GM19023 (cell line): ENCODE data around the gene FUT9.

ENCODE experiments used
- ATAC-seq: cut with Tn5 transposase; IDR thresholded peaks from one replicate; pipeline ENCODE4 v1.9.1; 2021; ENCODE audit warnings: mild to moderate bottlenecking, moderate library complexity; ENCODE audit not compliant: unreplicated experiment

Gene FUT9

GRCh38 chr6:96066376-96066775 is 50.6 kb downstream of the FUT9 start:
- ATAC-seq, result no peak

- ATAC-seq, result no peak
Observed at GRCh38 chr6:96073555-96073954, 57.8 kb downstream of the FUT9 start.

GRCh38 chr6:96074006-96074405 is 58.2 kb downstream of the FUT9 start:
- no peak for ATAC-seq

GRCh38 chr6:96075826-96076225 is 60.1 kb downstream of the FUT9 start:
- ATAC-seq, result no peak

DNA sequence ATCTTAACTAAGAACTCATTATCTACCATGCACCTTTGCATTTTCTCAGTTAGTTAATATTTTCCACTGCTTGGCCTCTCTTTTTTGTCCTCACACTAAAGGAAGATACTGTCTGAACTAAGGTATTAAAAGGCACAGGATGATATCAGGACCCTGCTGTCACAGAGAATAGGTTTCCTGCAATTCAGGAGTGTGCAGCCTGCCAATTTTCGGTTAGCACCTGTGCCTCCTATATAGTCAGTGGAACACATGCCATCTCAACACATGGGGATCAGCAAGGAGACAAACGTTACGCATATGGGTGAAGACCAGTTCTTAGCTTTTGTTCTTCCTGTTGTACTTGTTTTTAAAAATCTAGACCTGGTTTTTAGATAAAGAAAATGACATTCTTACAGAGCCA is 71.0 kb downstream of the FUT9 start:
- ATAC-seq, result no peak

DNA sequence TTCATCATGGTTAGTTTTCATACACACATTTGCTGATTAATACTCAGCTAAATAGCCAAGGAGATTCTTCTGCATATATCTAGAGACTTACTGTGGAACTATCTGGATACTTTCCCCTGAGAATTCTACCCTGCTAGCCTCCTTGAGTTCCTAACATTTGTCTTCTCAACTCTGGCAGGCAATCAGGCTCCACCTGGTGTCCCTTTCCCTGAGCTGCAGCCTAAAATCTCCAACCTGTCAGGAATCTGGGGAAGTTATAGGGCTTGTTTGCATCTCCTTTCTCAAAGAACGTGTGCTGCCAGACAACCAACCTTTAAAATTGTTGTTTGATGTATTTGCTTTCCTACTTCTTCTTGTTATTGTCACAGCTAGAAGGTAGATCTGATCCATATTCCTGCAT is 73.4 kb downstream of the FUT9 start:
- ATAC-seq, result no peak

DNA sequence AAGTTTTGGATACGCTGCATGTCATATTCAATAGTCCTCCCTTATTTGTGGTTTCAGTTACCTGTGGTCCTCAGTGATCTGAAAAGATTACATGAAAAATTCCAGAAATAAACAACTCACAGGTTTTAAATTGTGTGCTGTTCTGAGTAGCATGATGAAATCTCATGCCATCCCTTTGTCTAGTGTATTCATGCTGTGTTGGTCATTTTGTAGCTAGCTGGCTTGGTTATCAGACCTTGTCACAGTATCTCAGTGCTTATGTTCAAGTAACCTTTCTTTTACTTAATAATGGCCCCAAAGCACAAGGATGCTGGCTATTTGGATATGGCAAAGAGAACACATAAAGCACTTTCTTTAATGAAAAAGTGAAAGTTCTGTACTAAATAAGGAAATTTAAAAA is 78.3 kb downstream of the FUT9 start:
- ATAC-seq, result no peak

DNA sequence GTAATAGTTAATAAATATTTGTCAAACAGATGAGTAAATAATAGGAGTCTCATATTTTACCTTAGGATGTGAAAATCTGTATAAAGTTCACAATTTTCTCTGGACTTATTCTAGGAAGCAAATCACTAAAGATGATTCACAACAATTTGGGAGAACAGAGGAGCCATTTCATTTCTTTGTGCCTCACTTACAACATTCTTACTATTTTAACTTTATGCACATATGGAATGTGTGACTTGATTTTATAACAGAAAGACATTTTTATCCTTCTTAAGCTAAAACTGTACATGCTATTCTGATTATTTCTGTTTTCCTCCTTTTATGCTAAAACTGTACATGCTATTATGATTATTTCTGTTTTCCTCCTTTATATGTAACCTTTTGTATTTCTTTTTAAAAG is 83.3 kb downstream of the FUT9 start:
- no peak for ATAC-seq

- ATAC-seq, result no peak
Observed at GRCh38 chr6:96101564-96101963, 85.8 kb downstream of the FUT9 start.

- no peak for ATAC-seq
Observed at GRCh38 chr6:96104910-96105309, 89.1 kb downstream of the FUT9 start.

GRCh38 chr6:96110878-96111277 is 95.1 kb downstream of the FUT9 start:
- ATAC-seq, result no peak

DNA sequence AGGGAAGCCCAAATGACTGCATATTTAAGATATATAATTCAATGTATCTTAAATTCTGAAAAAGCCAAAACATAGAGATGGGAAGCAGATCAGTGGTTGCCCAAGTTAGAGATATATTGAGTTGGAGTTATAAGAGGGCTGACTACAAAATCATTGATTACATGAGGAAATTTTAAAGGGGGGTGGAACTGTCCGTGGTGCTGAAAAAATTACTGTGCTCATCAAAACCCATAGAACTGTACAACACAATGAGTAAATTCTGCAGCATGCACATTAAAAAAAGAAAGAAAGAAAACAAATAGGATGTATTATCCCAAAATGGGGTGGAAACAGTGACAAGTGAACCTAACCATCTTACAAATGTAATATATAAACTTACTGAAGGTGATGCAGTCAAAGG is 100.9 kb downstream of the FUT9 start:
- no peak for ATAC-seq

DNA sequence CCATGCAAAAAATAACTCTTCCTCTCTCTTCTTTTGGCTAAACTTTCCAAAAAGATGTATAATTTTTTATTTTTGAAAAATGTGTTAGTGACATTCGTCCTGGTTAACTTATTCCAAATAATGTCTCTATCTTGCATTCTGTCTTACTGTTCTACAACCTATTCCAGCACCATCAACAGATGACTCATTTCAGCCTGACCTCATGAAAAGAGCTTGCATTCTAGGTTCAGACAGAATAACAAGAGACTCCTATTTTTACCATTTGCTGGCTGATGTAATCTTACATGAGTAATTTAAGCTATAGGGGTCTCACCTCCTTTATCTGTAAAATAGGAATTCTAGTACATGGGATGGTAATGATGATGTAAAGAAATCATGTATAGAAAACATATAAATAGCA is 109.0 kb downstream of the FUT9 start:
- ATAC-seq, result no peak

DNA sequence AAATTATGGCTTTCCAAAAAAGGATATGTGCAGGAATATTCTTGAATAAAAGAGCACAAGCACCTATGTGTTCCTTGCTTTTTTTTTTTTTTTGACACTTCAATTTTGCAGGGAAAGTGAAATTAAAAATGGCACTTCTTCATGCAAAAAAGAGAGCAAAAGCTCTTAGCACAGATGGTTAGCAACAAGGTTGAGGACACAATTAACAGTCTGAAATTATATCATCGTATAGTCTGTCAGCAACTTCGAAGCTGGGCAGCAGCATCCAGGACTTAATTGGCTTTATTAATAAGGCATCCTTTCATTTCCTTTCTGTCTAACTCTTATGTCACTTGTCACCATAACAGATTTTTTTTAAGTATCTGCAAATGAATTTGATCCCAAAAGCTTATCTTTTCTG is 122.6 kb downstream of the FUT9 start:
- ATAC-seq, result no peak

GRCh38 chr6:96142142-96142541 is 126.4 kb downstream of the FUT9 start:
- no peak for ATAC-seq

DNA sequence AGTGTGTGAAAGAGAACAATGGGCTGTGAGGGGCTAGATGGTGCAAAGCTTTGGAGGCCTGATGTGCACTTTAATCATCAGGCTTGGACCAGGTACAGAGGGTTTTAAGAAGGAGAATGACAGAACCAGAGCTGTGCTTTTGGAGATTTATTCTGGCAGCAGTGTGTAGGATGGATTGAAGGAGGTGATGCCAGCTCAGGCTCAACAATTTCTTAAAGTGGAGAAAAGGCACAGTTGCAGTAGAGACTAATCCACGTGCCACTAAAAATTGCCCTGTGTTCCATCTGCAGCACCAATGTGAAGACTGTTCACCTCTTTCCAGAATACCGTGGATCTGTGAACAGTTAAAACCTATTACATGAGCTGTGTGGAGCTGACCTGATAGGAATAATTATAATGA is 134.7 kb downstream of the FUT9 start:
- no peak for ATAC-seq

DNA sequence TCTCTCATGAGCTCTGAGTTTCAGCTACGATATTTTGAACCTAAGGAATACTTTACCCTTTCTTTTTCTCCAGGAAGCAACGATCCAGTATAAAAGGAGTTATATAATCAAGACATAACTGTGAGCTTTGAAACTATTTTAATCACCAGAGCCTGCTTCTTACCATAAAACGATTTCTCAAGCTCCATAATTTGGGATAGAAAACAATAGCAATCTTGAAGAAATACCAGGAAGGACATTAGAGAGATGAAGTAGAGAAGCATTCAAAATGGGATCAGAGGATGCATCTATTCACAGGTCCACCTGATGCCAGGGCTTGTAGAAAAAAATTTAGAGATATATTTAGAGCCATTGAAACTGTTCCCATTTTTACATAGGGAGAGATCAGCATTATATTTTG is 135.9 kb downstream of the FUT9 start:
- no peak for ATAC-seq

DNA sequence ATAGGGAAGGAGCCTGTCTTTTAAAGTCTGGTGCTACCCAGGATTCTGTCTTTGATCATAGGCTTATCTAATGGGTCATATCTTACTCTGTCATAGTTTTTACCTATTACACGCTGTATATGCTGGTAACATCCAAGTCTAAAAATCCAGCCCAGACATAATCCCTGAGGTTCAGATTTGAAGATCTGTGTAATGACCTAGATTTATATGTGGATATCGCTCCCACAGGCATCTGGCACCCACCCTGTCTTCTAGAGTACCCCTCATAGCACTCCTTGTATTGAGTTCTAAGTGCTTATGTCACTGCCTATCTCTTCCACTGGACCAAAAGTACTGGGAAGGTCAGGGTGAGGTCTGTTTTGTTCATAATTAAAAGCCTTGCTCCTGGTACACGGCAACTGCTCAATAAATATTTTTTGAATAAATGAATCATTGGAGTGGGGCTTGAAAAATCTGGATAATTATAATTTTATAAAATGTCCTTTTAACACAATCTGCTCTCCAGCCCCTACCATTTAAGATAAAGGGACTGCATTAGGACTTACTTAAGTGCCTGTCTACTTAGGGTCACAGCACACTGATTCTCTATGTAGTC is 136.4 kb downstream of the FUT9 start:
- ATAC-seq, result no peak

- no peak for ATAC-seq
Observed at GRCh38 chr6:96153775-96154174, 138.0 kb downstream of the FUT9 start.

DNA sequence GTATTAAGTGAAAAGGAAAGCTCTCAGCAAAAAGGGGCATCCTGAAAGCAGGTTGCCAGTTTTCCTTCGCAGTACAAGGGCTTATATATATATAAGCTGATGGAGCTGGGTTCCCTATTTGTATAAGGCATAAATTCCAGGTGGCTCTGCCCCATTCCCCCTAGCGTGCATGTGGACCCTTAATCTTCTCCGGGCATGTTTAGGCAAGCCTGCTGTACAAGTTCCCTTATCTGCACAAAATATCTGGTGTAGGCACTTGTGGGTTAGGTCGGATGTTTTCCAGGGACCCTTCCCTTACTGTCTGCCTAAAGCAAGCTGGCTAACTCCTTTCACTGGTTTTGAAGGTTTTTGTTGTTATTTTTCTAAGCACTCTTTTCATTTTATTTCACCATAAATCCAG is 140.7 kb downstream of the FUT9 start:
- ATAC-seq, result no peak

DNA sequence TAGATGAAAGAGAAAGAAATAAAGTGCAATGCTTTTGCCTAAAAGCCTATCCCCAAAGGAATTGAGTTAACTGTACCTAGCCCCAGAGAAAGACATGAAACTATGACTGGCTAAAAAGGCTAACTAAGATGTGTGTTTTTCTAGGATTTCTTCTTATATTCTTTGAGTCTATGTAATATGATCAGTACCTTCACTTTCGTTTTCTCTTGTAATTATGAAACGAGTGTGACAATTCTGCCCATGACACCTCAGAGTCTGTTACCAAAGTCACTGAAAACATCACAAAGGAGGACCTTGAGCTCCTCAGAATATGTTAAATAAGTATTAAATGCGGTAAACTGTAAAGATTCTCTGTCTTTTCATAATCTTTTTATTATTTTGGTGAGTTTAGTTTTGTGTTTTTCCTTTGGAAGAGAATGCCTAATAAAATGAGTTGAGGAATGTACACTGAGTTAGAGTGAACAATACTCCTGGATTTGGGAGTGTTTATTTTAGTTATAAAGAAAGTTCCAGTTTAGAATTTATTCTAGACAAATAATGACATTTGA is 141.3 kb downstream of the FUT9 start:
- peak; percentile 91 for ATAC-seq

- ATAC-seq, result no peak
Observed at GRCh38 chr6:96162711-96163120, 146.9 kb downstream of the FUT9 start.

DNA sequence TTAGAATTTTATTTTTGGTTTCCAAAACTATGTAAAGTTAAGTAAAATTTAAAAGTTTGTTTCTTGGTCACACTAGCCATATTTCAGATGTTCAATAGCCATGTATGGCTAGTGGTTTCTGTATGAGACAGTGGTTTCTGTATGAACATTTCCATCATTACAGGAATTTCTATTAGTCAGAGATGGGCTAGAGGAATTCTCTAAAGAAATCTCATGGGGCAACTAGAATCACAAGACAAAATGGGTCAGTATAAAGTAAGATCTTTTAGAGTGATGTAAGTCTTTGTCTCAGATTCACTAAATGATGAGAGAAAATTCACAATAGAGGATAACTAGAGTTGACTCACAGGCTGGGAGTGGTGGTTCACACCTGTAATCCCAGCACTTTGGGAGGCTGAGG is 149.0 kb downstream of the FUT9 start:
- no peak for ATAC-seq
